Measurements from ENCODE around the gene TAAR6.
"Not testable (repeated sequence)": the region's sequence is repeated elsewhere in the genome, so short reads cannot be mapped to it uniquely, and the experiment has no call there.

The TAAR6 gene

DNA sequence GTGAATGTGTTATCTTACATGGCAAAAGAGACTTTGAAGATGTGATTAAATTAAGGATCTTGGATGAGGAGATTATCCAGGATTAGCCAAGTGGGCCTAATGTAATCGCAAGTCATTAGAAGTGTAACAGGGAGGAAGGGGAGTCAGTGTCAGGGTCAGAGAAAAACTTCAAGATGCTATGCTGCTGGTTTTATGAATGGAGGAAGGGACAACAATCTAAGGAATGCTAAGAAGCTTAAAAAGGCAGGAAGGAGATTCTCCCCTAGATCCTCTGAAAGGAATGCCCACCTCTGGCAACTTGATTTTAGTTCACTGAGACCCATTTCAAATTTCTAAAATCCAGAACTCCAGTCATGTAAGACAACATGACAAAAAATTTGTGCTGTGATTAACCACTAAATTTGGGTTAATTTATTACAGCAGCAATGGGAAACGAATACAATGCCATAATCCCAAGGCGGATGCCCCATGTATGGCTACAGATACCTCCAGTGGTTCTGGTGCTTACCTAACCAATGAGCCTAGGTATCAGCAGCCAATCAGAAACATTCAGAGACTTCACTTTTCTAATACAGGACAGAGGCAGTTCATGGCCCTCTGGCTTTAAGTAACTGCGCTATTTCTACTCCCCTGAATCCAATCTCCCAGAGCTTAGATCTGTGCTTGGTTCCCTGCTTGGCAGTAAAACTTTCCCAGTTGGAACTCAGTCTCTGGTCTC, 21.2 kb upstream of the TAAR6 start:
- peaks cover 10% of the 10 kb centered on the region; the same call in 1 of the 2 replicates for H3K4me1 ChIP-seq (ENCODE audit: insufficient read depth, low read length)
- H3K27ac ChIP-seq (ENCODE audit: low read length), result no peak overlapping the region
- H3K9me3 ChIP-seq (ENCODE audit: insufficient read depth, low read depth, low read length), result no peaks in the 10 kb centered on the region
- no peaks in the 10 kb centered on the region for H3K27me3 ChIP-seq (ENCODE audit: insufficient read depth, low read length)
- H3K4me3 ChIP-seq (ENCODE audit: low read length), result no peak overlapping the region
- H3K9ac ChIP-seq (ENCODE audit: low read depth, low read length), result no peak overlapping the region
- no peaks in the 10 kb centered on the region for H3K36me3 ChIP-seq (ENCODE audit: insufficient read depth, low read depth, low read length)

DNA sequence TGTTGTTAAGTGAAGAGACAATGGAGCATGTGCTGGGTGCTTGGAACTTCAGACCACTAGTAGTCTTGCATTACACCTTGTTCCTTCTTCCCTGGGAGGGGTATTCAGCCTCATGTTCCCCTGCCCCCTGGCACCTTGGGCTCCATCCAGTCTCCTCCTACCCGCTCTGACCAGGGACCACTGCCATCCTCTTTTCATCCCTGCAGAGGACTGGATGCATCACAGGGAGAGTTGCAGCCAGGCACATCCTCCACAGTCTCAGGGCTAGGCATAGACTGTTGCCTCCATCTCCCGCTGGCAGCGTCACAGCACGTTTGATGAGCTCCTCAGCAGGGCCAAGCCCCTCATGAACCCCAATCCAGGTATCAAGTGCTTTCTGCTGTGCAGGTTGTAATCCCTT, 18.9 kb upstream of the TAAR6 start:
- no peak overlapping the region for H3K27ac ChIP-seq (ENCODE audit: low read length)
- H3K4me1 ChIP-seq (ENCODE audit: insufficient read depth, low read length), result peaks cover 10% of the 10 kb centered on the region; the same call in 1 of the 2 replicates
- no peaks in the 10 kb centered on the region for H3K9me3 ChIP-seq (ENCODE audit: insufficient read depth, low read depth, low read length)
- no peak overlapping the region for H3K4me3 ChIP-seq (ENCODE audit: low read length)
- no peak overlapping the region for H3K9ac ChIP-seq (ENCODE audit: low read depth, low read length)
- no peaks in the 10 kb centered on the region for H3K36me3 ChIP-seq (ENCODE audit: insufficient read depth, low read depth, low read length)
- H3K27me3 ChIP-seq (ENCODE audit: insufficient read depth, low read length), result no peaks in the 10 kb centered on the region

DNA sequence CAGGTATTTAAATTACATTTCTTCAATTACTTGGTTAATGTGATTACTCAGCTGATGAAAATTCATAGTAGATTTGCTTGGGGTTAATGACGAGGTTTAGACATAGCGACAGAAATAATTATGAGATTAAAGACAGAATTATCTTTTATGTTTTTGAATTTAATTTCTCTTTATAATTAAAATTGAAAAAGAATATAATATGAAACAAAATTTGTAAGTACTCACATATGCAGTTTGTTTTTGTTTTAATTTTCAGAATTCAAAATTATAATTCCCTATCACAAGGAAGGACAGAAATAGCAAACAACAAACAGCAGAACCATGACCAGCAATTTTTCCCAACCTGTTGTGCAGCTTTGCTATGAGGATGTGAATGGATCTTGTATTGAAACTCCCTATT, 17.8 kb upstream of the TAAR6 start, which contains the start of gene TAAR8:
TSS of gene TAAR8 (plus strand) at position 301 of the 400 bp plus-strand sequence. CDS start at position 322, 21 bp downstream.
- peaks cover 10% of the 10 kb centered on the region; the same call in 1 of the 2 replicates for H3K4me1 ChIP-seq (ENCODE audit: insufficient read depth, low read length)
- H3K9ac ChIP-seq (ENCODE audit: low read depth, low read length), result no peak within 1 kb of the TSS
- no peaks in the 10 kb centered on the region for H3K36me3 ChIP-seq (ENCODE audit: insufficient read depth, low read depth, low read length)
- no peaks in the 10 kb centered on the region for H3K27me3 ChIP-seq (ENCODE audit: insufficient read depth, low read length)
- H3K27ac ChIP-seq (ENCODE audit: low read length), result no peak within 1 kb of the TSS
- H3K9me3 ChIP-seq (ENCODE audit: insufficient read depth, low read depth, low read length), result no peaks in the 10 kb centered on the region
- no peak within 1 kb of the TSS for H3K4me3 ChIP-seq (ENCODE audit: low read length)

DNA sequence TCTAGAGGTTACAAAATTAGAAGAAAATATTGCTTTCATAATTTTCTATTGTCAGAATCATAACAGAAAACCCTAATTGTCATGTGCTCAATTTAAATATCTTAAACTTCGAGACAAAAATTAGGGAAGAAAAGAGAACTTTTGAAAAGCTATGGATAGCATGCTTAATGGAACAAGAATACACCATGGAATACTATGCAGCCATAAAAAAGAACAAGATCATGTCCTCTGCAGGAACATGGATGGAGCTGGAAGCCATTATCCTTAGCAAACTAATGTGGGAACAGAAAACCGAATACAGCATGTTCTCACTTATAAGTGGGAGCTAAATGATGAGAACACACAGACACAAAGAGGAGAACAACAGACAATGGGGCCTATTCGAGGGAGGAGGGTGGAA, 10.0 kb upstream of the TAAR6 start:
- H3K4me1 ChIP-seq (ENCODE audit: insufficient read depth, low read length); H3K27ac ChIP-seq (ENCODE audit: low read length); H3K4me3 ChIP-seq (ENCODE audit: low read length); H3K27me3 ChIP-seq (ENCODE audit: insufficient read depth, low read length); H3K36me3 ChIP-seq (ENCODE audit: insufficient read depth, low read depth, low read length); H3K9me3 ChIP-seq (ENCODE audit: insufficient read depth, low read depth, low read length); H3K9ac ChIP-seq (ENCODE audit: low read depth, low read length): not testable (repeated sequence)

DNA sequence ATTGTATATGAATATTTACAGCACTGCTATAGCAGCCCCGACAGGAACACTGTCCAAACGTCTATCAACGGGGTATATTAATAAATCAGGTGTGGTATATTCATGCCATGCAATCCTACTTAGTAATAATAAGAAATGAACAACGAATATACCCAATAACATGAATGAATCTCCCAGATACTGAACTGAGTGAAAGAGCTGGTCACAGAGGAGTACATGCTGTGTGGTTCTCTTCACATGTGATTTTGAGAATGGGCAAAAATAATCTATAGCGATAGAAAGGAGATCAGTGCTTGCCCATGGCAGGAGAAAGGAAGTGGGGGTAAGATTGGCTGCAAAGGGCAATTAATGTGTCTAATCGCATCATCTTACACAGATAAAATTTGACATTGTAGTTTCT, 3.7 kb upstream of the TAAR6 start:
- Histone ChIP-seq H3K4me3 (ENCODE audit: low read length) (no peak overlapping the region), H3K9ac (ENCODE audit: low read depth, low read length) (no peak overlapping the region), H3K9me3 (ENCODE audit: insufficient read depth, low read depth, low read length) (no peaks in the 10 kb centered on the region), H3K36me3 (ENCODE audit: insufficient read depth, low read depth, low read length) (no peaks in the 10 kb centered on the region), H3K4me1 (ENCODE audit: insufficient read depth, low read length) (peaks cover 35% of the 10 kb centered on the region; the same call in 1 of the 2 replicates), H3K27ac (ENCODE audit: low read length) (no peak overlapping the region), H3K27me3 (ENCODE audit: insufficient read depth, low read length) (no peaks in the 10 kb centered on the region)

DNA sequence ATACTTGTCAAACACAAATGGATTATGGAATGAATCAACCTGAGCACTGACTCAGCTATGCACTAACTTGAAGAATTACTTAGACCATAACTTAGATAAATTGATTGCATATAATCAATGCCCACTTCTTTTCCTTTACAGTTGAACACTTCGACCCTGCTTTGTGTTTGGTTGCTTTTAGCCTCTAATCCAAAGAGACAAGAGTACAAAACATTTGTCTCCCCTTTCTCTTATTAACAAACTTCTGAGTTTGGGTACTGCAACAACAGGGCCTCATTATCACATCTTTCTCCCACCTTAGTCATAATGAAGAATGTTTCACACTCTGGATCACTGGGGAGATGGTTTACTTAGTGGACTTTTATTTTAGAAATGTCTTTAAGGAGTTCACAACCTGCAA, 2.6 kb upstream of the TAAR6 start:
- H3K4me3 ChIP-seq (ENCODE audit: low read length), result no peak overlapping the region
- H3K36me3 ChIP-seq (ENCODE audit: insufficient read depth, low read depth, low read length), result no peaks in the 10 kb centered on the region
- H3K27ac ChIP-seq (ENCODE audit: low read length), result no peak overlapping the region
- H3K9me3 ChIP-seq (ENCODE audit: insufficient read depth, low read depth, low read length), result no peaks in the 10 kb centered on the region
- no peak overlapping the region for H3K9ac ChIP-seq (ENCODE audit: low read depth, low read length)
- H3K4me1 ChIP-seq (ENCODE audit: insufficient read depth, low read length), result peaks cover 42% of the 10 kb centered on the region; the same call in 1 of the 2 replicates
- H3K27me3 ChIP-seq (ENCODE audit: insufficient read depth, low read length), result no peaks in the 10 kb centered on the region

DNA sequence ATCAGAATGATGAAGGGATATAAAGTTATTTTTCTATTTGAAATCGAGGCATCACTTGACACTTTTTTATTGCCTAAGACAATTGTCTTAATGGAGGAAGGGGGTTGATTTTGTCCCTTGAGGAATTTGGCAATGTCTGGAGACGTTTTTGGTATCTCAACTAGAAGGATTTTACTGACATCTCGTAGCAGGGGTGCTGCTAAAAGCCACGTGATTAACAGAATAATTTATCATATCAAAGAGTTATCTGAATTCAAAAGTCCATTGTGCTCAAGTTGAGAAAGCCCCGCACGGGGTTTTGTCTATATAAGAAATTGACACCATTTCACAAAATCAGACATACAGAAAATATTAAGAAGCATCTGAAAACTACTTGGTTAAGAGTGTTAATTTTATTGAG, 1.5 kb upstream of the TAAR6 start:
- no peak overlapping the region for H3K9ac ChIP-seq (ENCODE audit: low read depth, low read length)
- H3K36me3 ChIP-seq (ENCODE audit: insufficient read depth, low read depth, low read length), result no peaks in the 10 kb centered on the region
- no peak overlapping the region for H3K27ac ChIP-seq (ENCODE audit: low read length)
- H3K4me1 ChIP-seq (ENCODE audit: insufficient read depth, low read length), result peaks cover 42% of the 10 kb centered on the region; the same call in 1 of the 2 replicates
- no peak overlapping the region for H3K4me3 ChIP-seq (ENCODE audit: low read length)
- H3K9me3 ChIP-seq (ENCODE audit: insufficient read depth, low read depth, low read length), result no peaks in the 10 kb centered on the region
- no peaks in the 10 kb centered on the region for H3K27me3 ChIP-seq (ENCODE audit: insufficient read depth, low read length)

DNA sequence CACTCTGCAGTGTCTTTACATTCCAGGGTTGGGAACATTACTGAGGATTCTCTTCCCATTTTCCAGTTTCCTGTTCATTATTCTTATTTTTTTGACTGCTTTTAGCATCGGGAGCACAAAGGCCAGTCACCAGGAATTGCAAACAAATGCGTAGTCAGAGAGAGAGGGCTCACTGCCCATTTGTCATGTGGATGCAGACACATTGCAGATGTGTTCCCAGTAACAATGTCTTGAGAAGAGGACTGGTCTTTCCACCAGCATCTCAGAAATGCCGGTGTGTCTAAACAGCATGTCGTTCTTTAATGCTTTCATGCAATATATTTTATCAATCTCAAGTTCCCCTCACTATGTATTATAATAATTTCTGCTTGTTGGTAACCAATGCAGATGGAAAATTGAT, 952 bp upstream of the TAAR6 start:
- no peak overlapping the region for H3K9ac ChIP-seq (ENCODE audit: low read depth, low read length)

DNA sequence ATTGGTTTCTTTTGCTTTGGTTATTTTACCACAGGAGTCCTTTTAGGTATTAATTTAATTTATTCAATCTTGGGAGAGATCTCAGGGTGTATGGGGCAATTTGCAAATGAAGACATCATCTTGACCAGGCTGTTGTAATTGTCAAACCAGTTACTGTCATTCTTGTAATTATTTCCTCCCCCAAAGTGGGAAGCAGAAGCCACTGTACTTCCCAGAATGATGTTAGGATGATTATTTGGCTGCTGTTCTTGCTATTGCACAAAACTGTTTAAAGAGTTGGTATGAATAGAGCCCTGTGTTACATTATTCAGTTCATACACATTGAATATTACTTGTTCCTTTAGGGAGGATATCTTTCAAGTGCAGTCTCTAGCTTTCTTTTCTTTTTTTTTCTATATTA, 1.7 kb downstream of the TAAR6 start:
- Histone ChIP-seq H3K9ac (ENCODE audit: low read depth, low read length) (no peak overlapping the region), H3K4me1 (ENCODE audit: insufficient read depth, low read length) (peaks cover 42% of the 10 kb centered on the region; the same call in 1 of the 2 replicates), H3K4me3 (ENCODE audit: low read length) (no peak overlapping the region), H3K27ac (ENCODE audit: low read length) (no peak overlapping the region), H3K36me3 (ENCODE audit: insufficient read depth, low read depth, low read length) (no peaks in the 10 kb centered on the region), H3K9me3 (ENCODE audit: insufficient read depth, low read depth, low read length) (no peaks in the 10 kb centered on the region), H3K27me3 (ENCODE audit: insufficient read depth, low read length) (no peaks in the 10 kb centered on the region)

More for the DNA sequence above, 952 bp upstream of the TAAR6 start:
- Histone ChIP-seq H3K9me3 (ENCODE audit: insufficient read depth, low read depth, low read length) (no peaks in the 10 kb centered on the region), H3K36me3 (ENCODE audit: insufficient read depth, low read depth, low read length) (no peaks in the 10 kb centered on the region), H3K27me3 (ENCODE audit: insufficient read depth, low read length) (no peaks in the 10 kb centered on the region), H3K4me1 (ENCODE audit: insufficient read depth, low read length) (peaks cover 42% of the 10 kb centered on the region; the same call in 1 of the 2 replicates), H3K27ac (ENCODE audit: low read length) (no peak overlapping the region), H3K4me3 (ENCODE audit: low read length) (no peak overlapping the region)

DNA sequence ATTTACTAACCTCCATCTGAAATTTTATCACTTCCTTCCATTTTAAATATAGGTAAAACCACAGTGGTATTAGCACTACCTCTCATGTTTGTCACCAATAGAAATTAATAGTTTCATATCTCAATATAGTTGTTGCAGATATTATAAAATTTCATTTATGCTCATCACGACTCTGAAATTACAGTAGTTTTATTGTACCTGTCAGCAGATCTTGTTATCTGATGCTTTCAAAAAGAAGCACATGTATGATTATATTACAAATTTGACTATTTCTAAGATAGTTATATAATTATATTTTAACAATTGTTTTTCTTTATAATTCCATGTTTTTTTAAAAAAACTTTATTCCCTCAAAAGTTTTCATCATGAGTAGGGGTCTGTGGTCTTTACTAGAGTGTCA, 14.6 kb downstream of the TAAR6 start:
- Histone ChIP-seq H3K36me3 (ENCODE audit: insufficient read depth, low read depth, low read length) (no peaks in the 10 kb centered on the region), H3K9ac (ENCODE audit: low read depth, low read length) (no peak overlapping the region), H3K27me3 (ENCODE audit: insufficient read depth, low read length) (no peaks in the 10 kb centered on the region), H3K27ac (ENCODE audit: low read length) (no peak overlapping the region), H3K4me1 (ENCODE audit: insufficient read depth, low read length) (no peaks in the 10 kb centered on the region; the same call in 1 of the 2 replicates), H3K9me3 (ENCODE audit: insufficient read depth, low read depth, low read length) (no peaks in the 10 kb centered on the region), H3K4me3 (ENCODE audit: low read length) (no peak overlapping the region)

DNA sequence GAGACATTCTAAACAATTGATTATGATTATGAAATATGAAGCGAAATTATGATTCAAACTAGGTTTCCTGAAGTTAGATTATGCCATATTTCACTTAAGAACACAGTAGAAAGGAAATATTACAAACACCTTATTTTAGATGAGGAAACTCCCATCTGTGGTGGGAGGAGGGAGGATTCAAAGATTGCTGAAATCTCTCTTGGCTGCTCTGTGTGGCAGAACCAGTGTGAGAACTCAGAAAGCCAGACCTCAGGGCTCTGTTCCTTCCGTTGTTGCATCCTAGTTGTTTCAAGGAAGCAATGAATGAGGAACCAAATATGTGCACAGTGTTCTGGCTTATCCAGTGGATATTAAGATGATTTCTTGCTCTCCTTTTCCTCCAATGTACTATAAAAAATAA, 17.3 kb downstream of the TAAR6 start:
- no peaks in the 10 kb centered on the region for H3K27me3 ChIP-seq (ENCODE audit: insufficient read depth, low read length)
- H3K9me3 ChIP-seq (ENCODE audit: insufficient read depth, low read depth, low read length), result no peaks in the 10 kb centered on the region
- no peaks in the 10 kb centered on the region for H3K36me3 ChIP-seq (ENCODE audit: insufficient read depth, low read depth, low read length)
- H3K27ac ChIP-seq (ENCODE audit: low read length), result no peak overlapping the region
- no peaks in the 10 kb centered on the region; the same call in 1 of the 2 replicates for H3K4me1 ChIP-seq (ENCODE audit: insufficient read depth, low read length)
- H3K9ac ChIP-seq (ENCODE audit: low read depth, low read length), result no peak overlapping the region
- H3K4me3 ChIP-seq (ENCODE audit: low read length), result no peak overlapping the region

DNA sequence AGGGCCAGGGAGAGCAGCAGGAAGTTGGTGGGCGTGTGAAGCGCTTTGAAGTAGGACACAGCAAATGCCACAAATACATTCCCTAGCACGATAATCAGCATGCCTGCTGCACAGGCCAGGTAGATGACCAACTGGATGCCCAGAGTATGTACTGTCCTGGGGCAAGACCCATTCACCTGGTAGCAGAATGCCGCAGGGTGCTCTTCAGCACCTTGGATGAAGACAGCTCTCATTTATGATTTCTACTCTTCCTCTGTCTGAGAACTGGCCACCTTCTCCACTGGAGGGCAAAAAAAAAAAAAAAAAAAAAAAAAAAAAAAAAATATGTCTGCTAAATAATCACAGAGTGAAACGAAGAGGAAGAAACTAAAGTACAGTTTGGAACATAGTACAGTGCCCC, 19.3 kb downstream of the TAAR6 start, which contains the start of gene TAAR5:
TSS of gene TAAR5 (minus strand) at position 288 of the 400 bp plus-strand sequence. CDS start at position 233, 55 bp downstream.
- Histone ChIP-seq H3K27me3 (ENCODE audit: insufficient read depth, low read length) (no peaks in the 10 kb centered on the region), H3K27ac (ENCODE audit: low read length) (no peak within 1 kb of the TSS), H3K36me3 (ENCODE audit: insufficient read depth, low read depth, low read length) (no peaks in the 10 kb centered on the region), H3K9ac (ENCODE audit: low read depth, low read length) (no peak within 1 kb of the TSS), H3K4me1 (ENCODE audit: insufficient read depth, low read length) (no peaks in the 10 kb centered on the region), H3K9me3 (ENCODE audit: insufficient read depth, low read depth, low read length) (no peaks in the 10 kb centered on the region), H3K4me3 (ENCODE audit: low read length) (no peak within 1 kb of the TSS)
